Karpas-422 (cell line): ENCODE results near the gene TNFAIP8. TPM values are rescaled to one million over a fixed set of nuclear protein-coding genes. Genes with fewer than 3 reads are reported as not detected.
A peak's percentile ranks its signal among the peaks of the same experiment; 100 is the strongest.

Experiments used
- DNase-seq: peaks from one replicate; pipeline ENCODE4 v3.0.0-alpha.2; 2015
- H2AFZ ChIP-seq: fragments of 200-600 bp; sonication (generic); 2 replicates; pipeline ENCODE4 v1.6.1; 2014; ENCODE audit warnings: antibody characterized with exemption, low read length, mixed read lengths
- H3K27ac ChIP-seq: fragments of 200-600 bp; sonication (generic); 2 replicates; pipeline ENCODE4 v1.5.1; 2014; ENCODE audit warnings: mild to moderate bottlenecking, low read length, moderate library complexity
- H3K27me3 ChIP-seq: fragments of 200-600 bp; sonication (generic); 2 replicates; pipeline ENCODE4 v1.6.1; 2014; ENCODE audit warnings: low read length, mixed read lengths
- H3K36me3 ChIP-seq: fragments of 200-600 bp; sonication (generic); 2 replicates; pipeline ENCODE4 v1.6.1; 2014; ENCODE audit warnings: low read length, mixed read lengths; ENCODE audit not compliant: insufficient read depth
- H3K4me1 ChIP-seq: fragments of 200-600 bp; sonication (generic); 2 replicates; pipeline ENCODE4 v1.6.1; 2014; ENCODE audit warnings: mild to moderate bottlenecking, low read length, mixed read lengths
- H3K4me2 ChIP-seq: fragments of 200-600 bp; sonication (generic); 2 replicates; pipeline ENCODE4 v1.6.1; 2014; ENCODE audit warnings: low read length, low read depth, mild to moderate bottlenecking; ENCODE audit not compliant: poor library complexity, severe bottlenecking
- H3K4me3 ChIP-seq: fragments of 200-600 bp; sonication (generic); 2 replicates; pipeline ENCODE4 v1.5.1; 2014; ENCODE audit warnings: mild to moderate bottlenecking, antibody characterized with exemption, low read length, mixed read lengths
- H3K79me2 ChIP-seq: fragments of 200-600 bp; sonication (generic); 2 replicates; pipeline ENCODE4 v1.6.1; 2014; ENCODE audit warnings: mild to moderate bottlenecking, low read length, mixed read lengths
- H3K9ac ChIP-seq: fragments of 200-600 bp; sonication (generic); 2 replicates; pipeline ENCODE4 v1.6.0; 2014; ENCODE audit warnings: low read length
- H3K9me2 ChIP-seq: fragments of 200-600 bp; sonication (generic), shearing (Covaris generic); replicated peaks from 2 replicates; pipeline ENCODE4 v1.6.0; 2014; ENCODE audit warnings: mild to moderate bottlenecking, low read length, moderate library complexity; ENCODE audit not compliant: insufficient read depth
- H3K9me3 ChIP-seq: fragments of 300-700, 200-600 bp; sonication (generic); 2 replicates; pipeline ENCODE4 v1.6.1; 2014; ENCODE audit warnings: low read length, mixed read lengths
- H4K20me1 ChIP-seq: fragments of 200-600 bp; sonication (generic); 2 replicates; pipeline ENCODE4 v1.6.1; 2014; ENCODE audit warnings: mild to moderate bottlenecking, antibody characterized with exemption, low read length, low read depth; ENCODE audit not compliant: insufficient read depth
- total RNA-seq: library from RNA; depleted of rRNA; stranded (reverse); fragments of >200 nt; shearing (Covaris generic); gene quantifications from 2 replicates; pipeline ENCODE4 v1.2.3, GENCODE V29; 2014; ENCODE audit warnings: low replicate concordance; rRNA removed

The TNFAIP8 gene
- 34.5 and 58.7 TPM in 2 replicates for total RNA-seq

DNA sequence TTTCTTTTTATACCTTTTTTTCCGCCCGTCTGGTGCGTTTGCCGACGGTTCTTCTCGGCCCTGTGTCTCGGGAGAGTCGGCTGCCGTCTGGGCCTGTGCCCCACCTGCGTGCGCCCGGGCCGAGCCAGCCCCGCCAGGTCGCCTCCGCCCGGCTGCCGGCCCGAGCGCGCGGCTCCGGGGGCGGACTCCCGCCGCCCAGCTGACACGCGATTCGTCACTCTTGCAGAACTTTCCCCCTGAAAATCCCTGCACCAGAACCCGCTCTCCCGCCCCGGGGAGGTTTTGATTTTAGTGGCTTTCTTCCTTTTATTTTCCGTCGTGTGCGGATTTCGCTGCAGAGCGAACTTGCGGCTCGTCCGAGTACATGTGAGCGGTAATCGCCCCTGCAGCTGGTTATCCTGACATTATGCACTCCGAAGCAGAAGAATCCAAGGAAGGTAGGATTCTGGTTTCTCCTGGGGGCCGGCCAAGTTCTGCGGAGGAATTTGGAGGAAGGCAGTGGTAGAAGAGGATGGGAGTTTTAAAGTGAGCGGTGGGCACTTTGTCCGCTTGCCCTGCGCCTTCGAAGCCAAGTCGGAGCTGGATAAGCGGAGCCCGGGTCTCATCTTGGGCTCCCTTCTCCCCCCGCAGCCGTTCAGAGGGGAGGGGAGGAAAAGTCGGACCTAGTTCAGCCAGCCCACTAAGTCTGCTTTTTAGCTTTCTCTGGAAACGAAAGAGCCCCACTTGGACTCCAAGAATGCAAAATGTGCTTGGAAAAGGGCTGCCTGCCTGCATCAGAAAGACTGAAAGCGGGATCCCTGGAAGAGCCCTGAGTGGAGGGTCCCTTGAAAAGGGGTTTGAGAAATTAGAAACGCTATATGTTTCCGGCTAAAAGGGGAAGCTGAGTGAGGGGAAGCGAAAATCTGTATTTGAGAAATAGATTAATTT is at the start of gene TNFAIP8:
Gene TNFAIP8 (plus strand): TSS at position 335 of the 927 bp plus-strand sequence. CDS start 72 bp downstream, at position 407.
- no peaks in the 10 kb centered on the region for H3K9me2 ChIP-seq
- no peaks in the 10 kb centered on the region for H3K36me3 ChIP-seq
- H4K20me1 ChIP-seq, result peaks cover 30% of the 10 kb centered on the region
- peaks cover 31% of the 10 kb centered on the region for H3K79me2 ChIP-seq
- H3K4me1 ChIP-seq, result peaks cover 89% of the 10 kb centered on the region
- H3K4me2 ChIP-seq, result peak within 1 kb of the TSS; percentile 94
- H3K27ac ChIP-seq, result peak within 1 kb of the TSS; percentile 95
- H3K9me3 ChIP-seq, result no peaks in the 10 kb centered on the region
- H2AFZ ChIP-seq, result no peak within 1 kb of the TSS
- DNase-seq, result peak; percentile 86
- peak within 1 kb of the TSS; percentile 80 for H3K4me3 ChIP-seq
- peak within 1 kb of the TSS; percentile 78 for H3K9ac ChIP-seq
- H3K27me3 ChIP-seq, result no peaks in the 10 kb centered on the region

DNA sequence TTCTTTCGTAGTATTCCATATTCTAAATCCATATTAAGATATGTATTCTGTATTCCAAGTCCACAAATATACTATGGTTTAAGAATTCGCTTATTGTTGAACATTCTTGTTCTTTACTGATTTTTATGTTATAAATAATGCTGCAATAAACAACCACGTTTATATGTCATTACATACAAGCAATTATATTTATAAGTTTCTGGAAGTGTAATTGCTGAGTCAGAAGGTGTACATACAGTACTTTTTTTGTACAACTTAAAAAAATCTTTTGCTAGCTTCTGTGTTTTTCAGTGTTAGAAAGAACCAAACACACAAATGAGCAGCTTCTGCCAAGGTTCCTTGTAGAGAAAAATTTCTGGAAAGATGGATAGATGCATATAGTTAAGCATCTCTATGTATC is 48.6 kb upstream of the TNFAIP8 start:
- no peak for DNase-seq
- no peaks in the 10 kb centered on the region for H3K9me2 ChIP-seq
- no peaks in the 10 kb centered on the region for H3K27me3 ChIP-seq
- peaks cover 14% of the 10 kb centered on the region for H4K20me1 ChIP-seq
- peaks cover 4% of the 10 kb centered on the region; the same call in 1 of the 2 replicates for H3K36me3 ChIP-seq
- no peak overlapping the region for H3K9ac ChIP-seq
- peaks cover 16% of the 10 kb centered on the region for H3K79me2 ChIP-seq
- H3K27ac ChIP-seq, result peak overlapping the region; percentile 86; the same call in 1 of the 2 replicates
- H3K9me3 ChIP-seq, result no peaks in the 10 kb centered on the region
- no peak overlapping the region for H3K4me3 ChIP-seq
- peak overlapping the region; percentile 53 for H3K4me2 ChIP-seq
- no peak overlapping the region for H2AFZ ChIP-seq
- H3K4me1 ChIP-seq, result peaks cover 57% of the 10 kb centered on the region

DNA sequence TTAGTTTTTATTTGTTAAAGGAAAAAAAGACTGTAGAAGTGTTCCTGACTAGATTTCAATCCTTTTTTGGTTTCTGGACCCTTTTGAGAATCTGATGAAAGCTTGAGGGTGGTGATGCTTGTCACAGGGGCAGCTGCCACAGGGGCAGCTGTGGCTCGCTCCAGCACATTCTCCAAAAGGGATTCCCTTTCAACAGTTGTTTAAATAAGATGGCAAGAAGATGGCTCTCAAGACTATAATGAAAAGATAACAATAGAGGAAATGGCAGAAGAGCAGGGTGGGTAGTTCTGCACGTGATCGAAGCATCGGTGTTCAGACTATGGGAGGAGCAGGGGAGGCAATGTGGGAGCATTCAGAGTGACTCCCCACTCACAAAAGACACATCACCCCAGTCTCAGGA is 46.5 kb upstream of the TNFAIP8 start:
- no peaks in the 10 kb centered on the region for H3K9me3 ChIP-seq
- H3K79me2 ChIP-seq, result peaks cover 12% of the 10 kb centered on the region
- peaks cover 1% of the 10 kb centered on the region; the same call in 1 of the 2 replicates for H4K20me1 ChIP-seq
- H3K9ac ChIP-seq, result peak overlapping the region; percentile 32
- H2AFZ ChIP-seq, result no peak overlapping the region
- H3K4me1 ChIP-seq, result peaks cover 65% of the 10 kb centered on the region
- H3K27ac ChIP-seq, result peak overlapping the region; percentile 86
- peaks cover 4% of the 10 kb centered on the region; the same call in 1 of the 2 replicates for H3K36me3 ChIP-seq
- H3K4me3 ChIP-seq, result peak overlapping the region; percentile 31
- DNase-seq, result no peak
- no peaks in the 10 kb centered on the region for H3K9me2 ChIP-seq
- peak overlapping the region; percentile 53 for H3K4me2 ChIP-seq
- no peaks in the 10 kb centered on the region for H3K27me3 ChIP-seq

DNA sequence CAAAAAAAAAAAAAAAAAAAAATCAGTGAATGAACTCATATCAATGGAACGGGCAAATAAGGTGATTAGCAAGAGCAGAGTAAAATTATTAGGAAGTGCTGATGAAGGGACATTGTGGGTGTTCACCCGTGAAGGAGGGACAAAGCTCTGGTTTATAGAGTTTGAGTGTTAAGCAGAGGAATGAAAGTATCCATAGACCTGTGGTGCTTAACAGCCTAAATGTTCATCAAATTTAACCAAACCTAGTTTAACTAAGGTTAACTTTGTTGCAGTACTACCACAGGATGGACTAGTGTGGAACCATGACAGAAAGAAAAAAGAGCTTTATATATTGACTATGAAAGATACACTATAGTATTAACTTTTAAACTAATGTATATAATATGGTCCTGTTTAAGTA is 44.1 kb upstream of the TNFAIP8 start:
- no peak for DNase-seq
- no peaks in the 10 kb centered on the region for H3K9me2 ChIP-seq
- no peak overlapping the region for H3K9ac ChIP-seq
- no peaks in the 10 kb centered on the region for H3K9me3 ChIP-seq
- peaks cover 12% of the 10 kb centered on the region for H3K79me2 ChIP-seq
- H3K36me3 ChIP-seq, result peaks cover 4% of the 10 kb centered on the region; the same call in 1 of the 2 replicates
- peaks cover 84% of the 10 kb centered on the region for H3K4me1 ChIP-seq
- no peaks in the 10 kb centered on the region for H4K20me1 ChIP-seq
- no peaks in the 10 kb centered on the region for H3K27me3 ChIP-seq
- H2AFZ ChIP-seq, result no peak overlapping the region
- peak overlapping the region; percentile 29; the same call in 1 of the 2 replicates for H3K27ac ChIP-seq
- H3K4me3 ChIP-seq, result no peak overlapping the region
- no peak overlapping the region for H3K4me2 ChIP-seq

DNA sequence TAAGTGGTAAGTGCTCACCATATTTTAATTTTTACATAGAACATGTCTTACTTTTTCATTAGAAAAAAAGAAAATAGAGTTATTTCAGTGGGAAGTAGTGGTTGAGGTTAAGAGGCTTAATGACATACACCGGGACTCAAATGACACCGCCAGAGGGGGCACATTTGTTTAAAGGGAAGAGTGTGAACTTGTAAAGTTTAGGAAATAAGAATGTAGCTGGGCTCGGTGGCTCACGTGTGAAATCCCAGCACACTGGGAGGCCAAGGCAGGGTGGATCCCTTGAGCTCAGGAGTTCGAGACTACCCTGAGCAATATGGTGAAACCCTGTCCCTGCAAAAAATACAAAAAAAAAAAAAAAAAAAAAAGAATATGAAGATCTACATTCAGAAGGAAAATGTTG is 43.4 kb upstream of the TNFAIP8 start:
- no peak for DNase-seq

DNA sequence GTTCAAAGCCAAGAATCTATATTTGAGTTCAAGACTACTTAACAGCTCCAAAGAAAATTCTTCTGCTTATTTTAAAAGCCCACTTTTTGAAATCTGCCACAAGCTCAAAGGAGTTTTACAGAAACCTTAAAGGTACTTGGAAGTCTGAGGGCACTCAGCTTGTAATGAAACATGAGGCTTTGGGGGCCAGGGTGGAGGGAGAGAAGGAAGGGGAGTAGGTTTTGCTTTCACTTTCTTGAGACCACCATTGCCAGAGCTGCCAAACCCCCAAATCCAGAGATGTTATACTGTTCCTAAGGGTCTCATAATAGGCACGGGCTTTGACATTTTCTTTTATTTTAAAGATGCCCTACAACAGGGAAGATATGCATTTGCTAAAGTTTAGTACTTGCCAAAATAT is 42.6 kb upstream of the TNFAIP8 start:
- Histone ChIP-seq H3K4me1 (peaks cover 78% of the 10 kb centered on the region), H3K36me3 (peaks cover 4% of the 10 kb centered on the region; the same call in 1 of the 2 replicates), H4K20me1 (no peaks in the 10 kb centered on the region), H3K27ac (peak overlapping the region; percentile 47), H3K9ac (no peak overlapping the region), H2AFZ (no peak overlapping the region), H3K4me2 (peak overlapping the region; percentile 8), H3K79me2 (peaks cover 8% of the 10 kb centered on the region; the same call in 1 of the 2 replicates), H3K27me3 (no peaks in the 10 kb centered on the region), H3K9me3 (no peaks in the 10 kb centered on the region), H3K4me3 (no peak overlapping the region), H3K9me2 (no peaks in the 10 kb centered on the region)
- no peak for DNase-seq

More for the DNA sequence above, 43.4 kb upstream of the TNFAIP8 start:
- no peaks in the 10 kb centered on the region for H3K27me3 ChIP-seq
- H3K9me2 ChIP-seq, result no peaks in the 10 kb centered on the region
- no peaks in the 10 kb centered on the region for H4K20me1 ChIP-seq
- peak overlapping the region; percentile 8 for H3K4me2 ChIP-seq
- no peaks in the 10 kb centered on the region for H3K9me3 ChIP-seq
- peaks cover 82% of the 10 kb centered on the region for H3K4me1 ChIP-seq
- H2AFZ ChIP-seq, result no peak overlapping the region
- no peak overlapping the region for H3K4me3 ChIP-seq
- H3K36me3 ChIP-seq, result peaks cover 4% of the 10 kb centered on the region; the same call in 1 of the 2 replicates
- peaks cover 12% of the 10 kb centered on the region for H3K79me2 ChIP-seq
- H3K27ac ChIP-seq, result peak overlapping the region; percentile 47; the same call in 1 of the 2 replicates
- H3K9ac ChIP-seq, result no peak overlapping the region

DNA sequence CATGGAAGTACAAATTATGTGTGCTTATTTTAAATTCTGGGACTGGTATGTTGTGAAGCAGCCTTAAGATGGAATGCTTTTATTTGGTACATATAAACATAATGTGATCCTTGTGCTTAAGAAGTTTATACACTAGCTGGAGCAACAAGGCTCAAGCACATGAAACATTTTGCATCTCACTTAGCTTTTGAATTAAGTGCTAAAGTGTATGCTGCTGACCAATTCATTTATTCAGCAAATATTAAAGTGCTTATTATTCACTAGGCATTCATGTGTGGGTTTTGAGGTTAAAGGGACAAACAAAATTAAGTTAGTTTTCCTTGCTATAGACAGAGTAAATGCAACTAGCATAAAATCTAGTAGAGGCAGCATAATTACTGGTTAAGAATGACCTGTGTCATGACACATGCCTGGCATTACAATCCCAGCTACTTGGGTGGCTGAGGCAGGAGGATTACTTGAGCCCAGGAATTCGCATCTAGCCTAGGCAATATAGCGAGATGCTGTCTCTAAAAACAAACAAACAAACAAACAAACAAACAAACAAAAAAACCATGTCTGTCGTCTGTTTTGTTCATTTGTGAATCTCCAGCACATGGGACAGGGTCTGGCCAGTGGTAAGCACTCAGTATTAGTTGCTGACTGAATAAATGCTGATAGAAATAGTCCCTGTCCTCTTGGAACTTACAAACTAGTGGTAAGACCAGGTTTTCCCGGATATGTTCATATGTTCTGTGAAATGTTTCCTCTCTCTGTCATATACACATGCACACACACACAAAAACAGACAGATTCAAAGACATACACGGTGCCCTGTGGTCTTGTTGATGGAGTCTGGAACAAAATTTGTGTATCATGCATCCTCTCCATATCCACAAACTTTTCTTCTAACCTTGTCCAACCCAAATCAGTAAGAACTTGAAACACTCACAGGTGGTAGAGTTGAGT is 41.9 kb upstream of the TNFAIP8 start:
- Histone ChIP-seq H3K27ac (peak overlapping the region; percentile 47), H3K9me3 (no peaks in the 10 kb centered on the region), H3K4me1 (peaks cover 73% of the 10 kb centered on the region), H3K27me3 (no peaks in the 10 kb centered on the region), H3K9ac (no peak overlapping the region), H3K79me2 (peaks cover 8% of the 10 kb centered on the region; the same call in 1 of the 2 replicates), H4K20me1 (no peaks in the 10 kb centered on the region), H2AFZ (no peak overlapping the region), H3K9me2 (no peaks in the 10 kb centered on the region), H3K4me3 (no peak overlapping the region), H3K4me2 (peak overlapping the region; percentile 8), H3K36me3 (peaks cover 4% of the 10 kb centered on the region; the same call in 1 of the 2 replicates)
- no peak for DNase-seq
